HepG2 (cell line): ENCODE data around the gene FOXE3.

Source experiments
- BRCA1 ChIP-seq: sonication (generic); formaldehyde crosslinking; IDR thresholded peaks from 2 replicates; pipeline ENCODE4 v1.4.0; 2020; ENCODE audit warnings: missing genetic modification reagents
- ELF1 ChIP-seq: sonication (generic); formaldehyde crosslinking; IDR thresholded peaks from 2 replicates; pipeline ENCODE4 v1.4.0; 2020; ENCODE audit warnings: missing genetic modification reagents
- FOXA1 ChIP-seq, 2 experiments: fragments of 450-650 bp in 1 of 2; sonication (generic) in 1 of 2; formaldehyde crosslinking in 1 of 2; IDR thresholded peaks; 2 replicates each; pipeline versions ENCODE4 v1.4.0 to v1.6.1; 2016 to 2020; ENCODE audit warnings: missing genetic modification reagents in 1 of 2
- GABPB1 ChIP-seq: IDR thresholded peaks from 2 replicates; pipeline ENCODE4 v1.6.1; 2016; ENCODE audit warnings: mild to moderate bottlenecking, missing genetic modification reagents, moderate library complexity, missing compliant biosample characterization
- HNRNPLL ChIP-seq: fragments of 200-400 bp; formaldehyde crosslinking; IDR thresholded peaks from 2 replicates; pipeline ENCODE4 v1.6.1; 2017; ENCODE audit warnings: mild to moderate bottlenecking, low read depth, low read length; ENCODE audit not compliant: poor library complexity, severe bottlenecking
- POLR2A ChIP-seq, 2 experiments: IDR thresholded peaks; 2 replicates each; pipeline ENCODE4 v1.6.1; 2011; ENCODE audit warnings: low read depth in 2 of 2, low read length in 2 of 2, mild to moderate bottlenecking in 1 of 2, moderate library complexity in 1 of 2; ENCODE audit not compliant: insufficient read depth in 1 of 2
- TCF7L2 ChIP-seq: IDR thresholded peaks from 2 replicates; pipeline ENCODE4 v1.6.1; 2011; ENCODE audit warnings: mild to moderate bottlenecking, low read depth, low read length, moderate library complexity
- ZNF577 ChIP-seq: sonication (generic); formaldehyde crosslinking; IDR thresholded peaks from 2 replicates; pipeline ENCODE4 v1.4.0; 2020; ENCODE audit warnings: mild to moderate bottlenecking, low read depth, missing genetic modification reagents, borderline replicate concordance
- TF ChIP-seq, protein P1 (sequence below): conservative IDR thresholded peaks from 2 replicates; pipeline ENCODE4 v1.6.1; 2018; ENCODE audit warnings: missing genetic modification reagents

DNA sequence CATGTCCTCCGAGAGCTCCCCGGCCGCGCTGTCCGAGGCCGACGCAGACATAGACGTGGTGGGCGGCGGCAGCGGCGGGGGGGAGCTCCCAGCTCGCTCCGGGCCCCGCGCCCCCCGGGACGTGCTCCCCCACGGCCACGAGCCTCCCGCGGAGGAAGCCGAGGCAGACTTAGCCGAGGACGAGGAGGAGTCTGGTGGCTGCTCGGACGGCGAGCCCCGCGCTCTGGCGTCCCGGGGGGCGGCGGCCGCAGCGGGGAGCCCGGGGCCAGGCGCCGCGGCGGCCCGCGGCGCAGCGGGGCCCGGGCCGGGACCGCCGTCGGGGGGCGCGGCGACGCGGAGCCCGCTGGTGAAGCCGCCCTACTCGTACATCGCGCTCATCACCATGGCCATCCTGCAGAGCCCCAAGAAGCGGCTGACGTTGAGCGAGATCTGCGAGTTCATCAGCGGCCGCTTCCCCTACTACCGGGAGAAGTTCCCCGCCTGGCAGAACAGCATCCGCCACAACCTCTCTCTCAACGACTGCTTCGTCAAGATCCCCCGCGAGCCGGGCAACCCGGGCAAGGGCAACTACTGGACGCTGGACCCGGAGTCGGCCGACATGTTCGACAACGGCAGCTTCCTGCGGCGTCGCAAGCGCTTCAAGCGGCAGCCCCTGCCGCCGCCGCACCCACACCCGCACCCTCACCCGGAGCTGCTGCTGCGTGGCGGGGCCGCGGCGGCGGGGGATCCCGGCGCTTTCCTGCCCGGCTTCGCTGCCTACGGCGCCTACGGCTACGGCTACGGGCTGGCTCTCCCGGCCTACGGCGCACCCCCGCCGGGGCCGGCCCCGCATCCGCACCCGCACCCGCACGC, 22.3 kb downstream of the FOXE3 start:
- no peak for TF ChIP-seq FOXA1 (IDR thresholded peaks at IDR 0.05)
- no peak for TF ChIP-seq FOXA1 (CRISPR knock-in tag; IDR thresholded peaks at IDR 0.05)
- TF ChIP-seq ZNF577 (CRISPR knock-in tag): no peak
- TF ChIP-seq POLR2A (IDR thresholded peaks at IDR 0.05; ENCODE audit: insufficient read depth in 1 of 2, low read depth in 2 of 2, low read length in 2 of 2): no peak
- TF ChIP-seq ELF1 (CRISPR knock-in tag): no peak
- no peak for TF ChIP-seq GABPB1
- TF ChIP-seq HNRNPLL: no peak
- TF ChIP-seq TCF7L2: no peak
- TF ChIP-seq BRCA1 (CRISPR knock-in tag): no peak
- TF ChIP-seq, protein P1, sequence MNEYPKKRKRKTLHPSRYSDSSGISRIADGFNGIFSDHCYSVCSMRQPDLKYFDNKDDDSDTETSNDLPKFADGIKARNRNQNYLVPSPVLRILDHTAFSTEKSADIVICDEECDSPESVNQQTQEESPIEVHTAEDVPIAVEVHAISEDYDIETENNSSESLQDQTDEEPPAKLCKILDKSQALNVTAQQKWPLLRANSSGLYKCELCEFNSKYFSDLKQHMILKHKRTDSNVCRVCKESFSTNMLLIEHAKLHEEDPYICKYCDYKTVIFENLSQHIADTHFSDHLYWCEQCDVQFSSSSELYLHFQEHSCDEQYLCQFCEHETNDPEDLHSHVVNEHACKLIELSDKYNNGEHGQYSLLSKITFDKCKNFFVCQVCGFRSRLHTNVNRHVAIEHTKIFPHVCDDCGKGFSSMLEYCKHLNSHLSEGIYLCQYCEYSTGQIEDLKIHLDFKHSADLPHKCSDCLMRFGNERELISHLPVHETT (CRISPR knock-in tag): no peak
